GM12872 (cell line): ENCODE data around the gene CCT2.

Experiments
- CTCF ChIP-seq: IDR thresholded peaks from 3 replicates; pipeline ENCODE4 v1.5.1; 2011; ENCODE audit warnings: low read depth, mild to moderate bottlenecking, low read length, moderate library complexity; ENCODE audit not compliant: insufficient read depth

CCT2 gene

GRCh38 chr12:69623970-69624369 lies 38.7 kb downstream of the CCT2 start:
- no peak for TF ChIP-seq CTCF

- no peak for TF ChIP-seq CTCF
Observed at GRCh38 chr12:69627501-69627900, 42.2 kb downstream of the CCT2 start.

GRCh38 chr12:69630191-69630590 lies 44.9 kb downstream of the CCT2 start:
- peak; percentile 40; the same call in 2 of the 3 replicates for TF ChIP-seq CTCF

GRCh38 chr12:69633061-69633460 lies 47.8 kb downstream of the CCT2 start:
- TF ChIP-seq CTCF, result peak; percentile 34; the same call in 2 of the 3 replicates

- TF ChIP-seq CTCF, result peak; percentile 96
Observed at GRCh38 chr12:69639400-69640016, 54.2 kb downstream of the CCT2 start.

- TF ChIP-seq CTCF, result no peak
Observed at GRCh38 chr12:69641546-69641945, 56.3 kb downstream of the CCT2 start.

GRCh38 chr12:69642531-69642930 lies 57.3 kb downstream of the CCT2 start:
- no peak for TF ChIP-seq CTCF
